Activated CD8-positive, alpha-beta memory T cell treated with anti-CD3 and anti-CD28 coated beads for 1 hour (primary cell): ENCODE data around the gene WWP2.
"Not testable (repeated sequence)": the region's sequence is repeated elsewhere in the genome, so short reads cannot be mapped to it uniquely, and the experiment has no call there.

Experiments used
- DNase-seq, 2 donors: peaks; one replicate each; pipeline ENCODE4 v3.0.0-alpha.2; 2020; ENCODE audit warnings: low read depth in 1 of 2; ENCODE audit errors: extremely low read depth in 1 of 2

The WWP2 gene

DNA sequence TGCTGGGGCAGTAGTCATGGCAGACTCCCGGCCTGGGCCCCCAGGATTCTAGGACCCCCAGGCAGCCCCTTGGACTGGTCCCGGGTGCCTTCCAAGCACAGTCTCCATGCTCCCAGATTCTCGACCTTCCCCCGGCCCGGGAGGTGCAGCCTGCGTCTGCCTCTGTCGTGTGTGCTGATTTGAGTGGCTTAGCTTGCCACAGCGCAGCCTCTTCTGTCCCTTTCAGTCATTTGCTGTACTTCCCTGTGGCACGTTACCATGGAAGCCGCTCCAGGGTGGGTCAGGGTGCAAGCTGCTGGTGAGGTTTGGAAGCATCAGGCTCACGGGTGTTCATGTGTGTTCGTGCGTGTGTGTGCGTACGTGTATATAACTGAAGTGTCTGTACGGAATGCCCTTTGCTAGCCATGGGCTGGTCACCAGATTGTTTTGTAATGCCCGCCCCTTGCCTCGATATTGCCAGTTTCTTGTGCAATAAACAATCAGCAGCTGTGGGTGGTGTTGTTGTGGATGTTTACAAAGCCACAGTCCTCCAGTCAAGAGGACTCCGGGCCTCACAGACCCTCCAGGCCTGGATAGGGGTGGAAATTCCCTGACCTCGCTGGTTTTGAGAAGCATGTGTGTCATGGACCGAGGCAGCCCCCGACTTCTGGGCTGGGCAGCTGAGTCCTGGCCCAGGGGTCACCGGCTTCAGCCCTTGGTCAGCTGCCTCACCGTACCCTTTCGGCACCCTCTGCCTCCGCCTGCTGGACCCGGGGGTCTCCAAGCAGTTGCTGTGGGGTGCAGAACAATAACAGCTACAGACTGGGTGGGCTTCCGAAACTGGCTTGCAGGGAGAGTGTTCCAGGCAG, 179.3 kb downstream of the WWP2 start:
- DNase-seq = no peak

DNA sequence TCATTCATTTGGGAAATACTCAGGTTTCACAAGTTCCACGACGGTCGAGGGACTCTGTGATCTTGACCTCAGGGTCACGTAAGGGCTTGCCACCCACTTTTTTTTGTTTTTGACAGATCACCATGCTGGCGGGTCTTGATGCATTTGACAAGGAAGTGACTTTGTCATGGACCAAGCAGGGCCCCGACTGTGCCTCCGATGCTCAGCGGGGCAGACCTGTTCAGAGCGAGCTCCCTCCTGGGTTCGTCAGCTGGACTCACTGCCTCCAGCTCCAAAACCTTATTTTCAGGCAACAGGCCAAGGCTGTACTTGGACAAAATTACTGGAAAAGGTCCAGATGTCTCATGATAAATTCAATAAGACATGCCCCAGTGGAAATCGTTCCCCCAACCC, 180.0 kb downstream of the WWP2 start:
- DNase-seq = no peak

DNA sequence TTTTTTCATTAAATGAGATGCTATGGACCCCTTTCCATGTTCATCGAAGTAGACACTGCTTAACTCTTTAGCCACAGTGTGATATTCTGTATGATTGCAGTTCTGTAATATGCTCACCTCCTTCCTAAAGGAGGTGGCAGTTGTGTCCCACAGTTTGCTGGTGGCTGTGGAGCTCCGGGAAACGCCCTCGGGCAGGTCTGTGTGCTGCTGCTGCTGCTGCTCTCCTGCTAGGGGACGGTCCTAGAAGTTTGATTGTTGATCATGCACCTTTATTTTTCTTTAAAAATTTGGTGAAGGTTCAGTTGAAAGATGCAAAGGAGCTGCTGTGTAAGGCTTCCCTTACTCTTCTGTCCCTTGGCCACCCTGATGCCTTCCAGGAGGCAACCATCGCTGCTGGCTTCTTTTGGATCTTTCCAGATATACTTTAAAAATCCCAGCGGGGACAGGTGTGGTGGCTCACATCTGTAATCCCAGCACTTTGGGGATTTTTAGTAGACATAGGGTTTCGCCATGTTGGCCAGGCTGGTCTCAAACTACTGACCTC, 180.6 kb downstream of the WWP2 start:
- no peak for DNase-seq

DNA sequence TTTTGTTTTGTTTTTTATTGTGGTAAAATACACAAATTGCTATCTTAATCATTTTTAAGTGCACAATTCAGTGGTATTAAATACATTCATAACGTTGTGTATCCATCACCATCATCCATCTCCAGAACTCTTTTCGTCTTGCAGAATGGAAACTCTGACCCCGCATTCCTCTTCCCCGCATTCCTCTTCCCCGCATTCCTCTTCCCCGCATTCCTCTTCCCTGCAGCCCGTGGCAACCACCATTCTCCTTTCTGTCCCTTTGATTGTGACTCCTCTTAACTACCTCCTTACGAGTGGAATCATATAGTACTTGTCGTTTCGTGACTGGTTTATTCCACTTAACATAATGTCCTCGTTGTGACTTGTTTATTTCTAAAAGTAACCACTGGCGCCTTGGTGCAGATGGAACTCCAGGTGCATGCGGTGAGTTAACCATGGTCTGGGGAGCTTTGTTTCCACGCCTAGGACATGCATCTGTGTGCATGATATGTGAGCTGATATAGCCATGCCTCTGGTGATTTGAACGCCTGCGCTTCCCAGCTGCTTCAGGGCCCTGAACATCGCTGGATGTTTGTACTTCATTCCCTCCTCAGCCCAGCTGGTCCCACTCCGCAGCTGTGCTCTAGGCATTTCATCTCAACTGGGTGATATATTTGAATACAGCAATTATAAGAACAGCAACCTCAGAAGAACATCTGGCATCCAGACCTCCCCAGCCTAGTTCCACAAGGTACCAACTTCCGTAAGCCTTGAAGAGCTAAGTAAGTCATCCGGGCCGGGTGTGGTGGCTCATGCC, 181.3 kb downstream of the WWP2 start:
- not testable (repeated sequence) for DNase-seq

DNA sequence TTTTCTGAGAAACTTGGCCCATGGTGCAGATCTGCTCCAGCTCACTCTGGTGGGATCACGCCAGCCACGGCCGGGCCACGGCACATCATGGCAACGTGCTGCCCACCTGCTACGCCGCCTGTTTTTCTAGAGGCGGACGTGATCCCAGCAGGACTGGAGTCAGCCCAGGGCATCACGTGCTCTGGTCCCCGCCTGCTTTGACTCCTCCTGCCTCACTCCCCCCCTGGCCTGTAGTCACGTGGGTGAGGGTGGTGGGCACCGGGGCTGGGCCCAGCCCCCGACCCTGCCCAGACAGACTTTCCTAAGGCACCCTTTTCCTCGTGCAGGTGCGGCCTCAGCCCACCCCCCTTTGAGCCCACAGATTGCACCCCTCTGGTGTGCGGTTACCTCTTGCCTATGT, 188.3 kb downstream of the WWP2 start:
- not testable (repeated sequence) for DNase-seq

DNA sequence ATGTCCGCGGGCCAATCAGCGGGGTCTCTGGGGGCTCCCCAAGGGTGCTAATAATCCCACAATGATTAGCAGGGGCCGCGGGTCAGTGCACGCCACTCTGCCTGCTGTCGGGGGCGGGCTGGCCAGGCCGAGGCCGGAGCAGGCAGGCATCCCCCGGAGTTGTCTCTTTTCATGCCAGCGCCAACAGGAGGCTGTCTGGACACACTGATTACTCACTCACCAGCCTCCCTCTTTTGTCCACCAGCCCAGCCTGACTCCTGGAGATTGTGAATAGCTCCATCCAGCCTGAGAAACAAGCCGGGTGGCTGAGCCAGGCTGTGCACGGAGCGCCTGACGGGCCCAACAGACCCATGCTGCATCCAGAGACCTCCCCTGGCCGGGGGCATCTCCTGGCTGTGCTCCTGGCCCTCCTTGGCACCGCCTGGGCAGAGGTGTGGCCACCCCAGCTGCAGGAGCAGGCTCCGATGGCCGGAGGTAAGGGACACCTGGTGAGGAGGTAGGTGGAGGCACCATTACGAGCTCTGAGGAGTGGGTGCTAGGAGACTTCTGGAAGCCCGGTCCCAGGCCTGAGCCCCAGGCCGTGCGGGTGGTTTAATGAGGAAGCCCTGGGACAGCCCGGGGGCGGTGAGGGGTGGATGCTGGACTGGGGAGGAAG, 189.0 kb downstream of the WWP2 start, which contains the start of gene CLEC18A:
TSS of gene CLEC18A (plus strand) at position 318 of the 655 bp plus-strand sequence. CDS start at position 351, 33 bp downstream.
- DNase-seq = not testable (repeated sequence)

DNA sequence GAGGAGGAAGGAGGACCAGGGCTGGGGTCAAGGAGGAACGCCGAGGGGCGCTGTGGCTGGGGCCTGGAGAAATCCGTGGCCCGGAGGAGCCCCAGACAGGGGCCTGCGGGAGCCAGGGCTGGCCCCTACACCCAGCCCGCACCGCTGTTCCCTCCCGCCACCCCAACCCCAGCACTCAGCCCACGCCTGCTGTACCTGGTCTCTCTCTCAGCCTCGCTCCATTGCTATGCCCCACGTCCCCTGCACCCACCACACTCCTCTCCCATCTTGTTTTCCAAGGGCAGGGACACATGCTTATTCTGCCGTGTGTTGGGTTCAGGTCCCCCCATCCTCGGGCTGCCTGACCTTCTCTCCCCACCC, 189.5 kb downstream of the WWP2 start:
- not testable (repeated sequence) for DNase-seq

DNA sequence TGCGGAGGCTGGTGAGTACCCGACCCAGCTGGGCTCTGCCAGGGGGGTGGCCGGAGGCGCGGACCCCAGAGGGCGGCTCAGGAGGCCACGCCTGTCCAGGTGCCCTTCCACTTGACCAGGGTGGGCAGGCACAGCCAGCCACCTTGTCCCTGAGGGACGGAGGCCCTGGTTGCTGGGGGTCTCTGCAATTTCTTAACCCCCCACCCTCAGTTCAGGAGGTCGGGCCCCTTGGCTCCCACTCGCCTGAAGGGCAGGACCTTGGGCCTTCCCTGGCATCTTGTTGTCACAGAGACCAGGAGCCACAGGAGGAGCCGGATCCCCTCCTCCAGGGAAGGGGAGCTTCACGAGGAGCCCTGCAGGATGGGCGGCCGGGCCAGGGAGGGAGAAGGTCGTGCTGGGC, 190.0 kb downstream of the WWP2 start:
- DNase-seq = not testable (repeated sequence)

DNA sequence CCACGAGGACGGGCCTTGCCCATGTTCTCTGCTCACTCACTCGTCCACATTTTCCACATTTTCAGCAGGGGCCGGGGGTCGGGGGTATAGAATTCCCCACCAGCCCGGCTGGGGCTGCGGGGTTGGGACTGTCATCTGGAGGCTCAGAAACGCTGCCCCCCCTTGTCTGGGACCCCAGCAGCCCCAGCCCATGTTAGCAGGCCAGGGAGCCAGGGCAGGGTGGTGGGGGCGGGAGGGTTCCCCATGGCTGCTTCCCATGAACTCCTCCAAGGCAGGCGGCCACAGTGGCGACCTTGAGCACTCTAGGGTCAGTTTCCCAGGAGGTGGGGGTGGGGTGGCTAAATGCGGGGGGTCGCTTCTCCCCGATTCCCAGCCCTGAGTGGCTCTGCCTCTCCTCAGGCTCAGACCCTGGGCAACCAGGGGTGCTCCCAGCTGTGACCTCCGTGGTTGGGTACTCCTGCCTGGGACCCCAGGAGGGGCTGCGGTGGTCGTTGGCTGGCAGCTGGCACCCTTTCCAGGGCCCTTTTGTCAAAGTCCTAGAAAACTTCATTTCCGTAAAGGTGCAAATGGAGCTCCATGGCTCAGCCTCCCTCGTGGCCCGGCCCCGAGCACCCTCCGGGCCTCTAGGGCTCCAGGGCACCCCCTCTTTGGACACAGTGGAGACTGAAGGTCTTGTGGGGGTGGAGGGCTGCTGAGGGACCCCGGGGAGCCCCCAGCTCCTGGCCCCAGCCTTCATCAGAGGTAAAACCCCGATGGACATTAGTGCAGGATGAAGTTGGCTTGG, 190.6 kb downstream of the WWP2 start:
- DNase-seq = not testable (repeated sequence)

DNA sequence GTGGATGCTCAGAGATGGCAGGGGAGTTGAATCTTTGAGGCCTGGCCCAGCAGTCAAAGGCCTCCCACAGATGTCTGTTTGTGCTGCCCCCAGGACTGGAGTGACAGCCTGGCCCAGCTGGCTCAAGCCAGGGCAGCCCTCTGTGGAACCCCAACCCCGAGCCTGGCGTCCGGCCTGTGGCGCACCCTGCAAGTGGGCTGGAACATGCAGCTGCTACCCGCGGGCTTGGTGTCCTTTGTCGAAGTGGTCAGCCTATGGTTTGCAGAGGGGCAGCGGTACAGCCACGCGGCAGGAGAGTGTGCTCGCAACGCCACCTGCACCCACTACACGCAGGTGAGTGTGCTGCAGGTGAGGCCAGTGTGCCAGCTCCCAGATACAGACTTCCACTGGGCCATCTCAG, 192.1 kb downstream of the WWP2 start:
- DNase-seq = not testable (repeated sequence)

DNA sequence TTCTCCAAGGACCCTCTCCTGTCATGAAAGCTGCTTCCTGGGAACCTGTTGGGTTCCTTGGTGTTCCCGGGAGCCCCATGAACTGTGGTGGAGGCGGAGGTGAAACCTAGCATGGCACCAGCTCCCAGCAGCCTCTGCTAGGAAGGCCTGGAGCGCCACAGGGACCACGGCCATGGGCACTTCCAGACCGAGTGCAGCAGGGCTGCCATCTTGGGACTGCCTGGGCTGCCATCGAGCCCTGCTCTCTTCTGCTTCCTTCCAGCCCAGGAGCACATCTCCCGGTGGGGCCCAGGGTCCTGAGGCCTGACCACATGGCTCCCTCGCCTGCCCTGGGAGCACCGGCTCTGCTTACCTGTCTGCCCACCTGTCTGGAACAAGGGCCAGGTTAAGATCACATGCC, 201.2 kb downstream of the WWP2 start:
- not testable (repeated sequence) for DNase-seq

DNA sequence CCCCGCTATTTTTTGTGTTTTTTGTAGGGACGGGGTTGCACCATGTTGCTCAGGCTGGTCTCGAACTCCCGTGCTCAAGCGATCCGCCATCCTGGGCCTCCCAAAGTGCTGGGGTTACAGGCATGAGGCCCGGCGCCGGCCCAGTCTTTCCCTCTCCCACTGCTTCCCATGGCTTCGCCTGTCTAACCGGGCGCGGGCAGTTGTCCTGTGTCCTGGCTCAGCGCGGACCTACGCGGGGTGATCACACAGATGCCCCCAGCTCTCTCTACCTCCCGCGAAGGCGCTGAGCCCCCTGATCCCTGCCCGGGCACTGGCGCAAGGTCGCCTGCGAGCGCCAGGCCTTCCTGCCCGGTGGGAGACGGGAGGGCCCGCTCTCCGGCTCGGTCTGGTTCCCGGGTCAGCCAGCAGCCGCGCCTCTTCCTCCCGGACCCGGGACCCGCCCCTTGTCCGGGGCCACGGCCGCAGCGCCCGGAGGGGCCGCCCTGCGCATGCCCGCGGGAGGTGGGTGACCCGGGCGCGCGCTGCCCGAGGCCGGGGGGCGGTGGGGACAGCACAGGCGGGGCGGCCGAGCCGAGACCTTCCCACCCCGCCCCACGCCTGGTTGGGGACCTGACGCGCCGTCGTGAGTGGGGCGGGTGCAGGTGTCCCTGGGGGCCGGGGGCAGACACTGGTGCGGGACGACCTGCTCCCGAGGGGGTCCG, 203.0 kb downstream of the WWP2 start:
- not testable (repeated sequence) for DNase-seq

DNA sequence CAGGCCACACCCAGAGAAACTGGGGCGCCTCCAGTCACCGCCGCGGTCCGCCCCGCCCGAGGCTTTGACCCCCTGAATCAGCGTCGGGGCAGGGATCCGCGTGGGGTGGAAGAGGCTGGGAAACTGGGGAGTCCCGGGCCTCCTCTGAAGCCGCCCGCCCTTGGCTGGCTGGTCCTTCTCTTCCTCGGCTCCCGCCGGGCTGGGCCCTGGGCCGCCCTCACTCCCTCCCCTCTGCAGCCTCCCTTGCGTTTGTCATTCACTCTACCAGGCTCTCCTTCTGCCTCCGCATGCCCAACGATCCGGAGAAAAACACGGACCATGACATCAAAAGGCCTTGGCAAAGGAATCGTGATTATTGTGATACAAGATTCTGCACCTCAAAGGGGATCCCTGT, 203.5 kb downstream of the WWP2 start:
- DNase-seq = not testable (repeated sequence)

DNA sequence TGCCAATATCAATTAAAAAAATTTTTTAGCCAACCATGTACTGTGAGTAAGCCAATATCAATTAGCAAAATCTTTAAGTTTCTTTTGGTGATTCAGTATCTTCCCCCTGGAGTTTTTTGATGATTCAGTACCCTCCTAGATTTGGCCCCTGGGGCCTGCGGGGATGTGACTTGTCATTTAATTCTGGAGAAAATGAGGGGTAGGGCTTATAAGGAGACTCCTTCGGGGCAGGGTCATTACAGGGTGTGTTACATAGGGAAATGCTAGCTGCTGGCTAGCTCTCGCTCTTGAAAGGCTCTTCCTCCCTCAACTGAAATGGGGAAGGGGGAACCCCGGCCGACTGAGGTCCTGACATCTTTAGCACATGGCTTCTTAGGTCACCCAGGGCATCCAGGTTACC, 205.6 kb downstream of the WWP2 start:
- DNase-seq = not testable (repeated sequence)

DNA sequence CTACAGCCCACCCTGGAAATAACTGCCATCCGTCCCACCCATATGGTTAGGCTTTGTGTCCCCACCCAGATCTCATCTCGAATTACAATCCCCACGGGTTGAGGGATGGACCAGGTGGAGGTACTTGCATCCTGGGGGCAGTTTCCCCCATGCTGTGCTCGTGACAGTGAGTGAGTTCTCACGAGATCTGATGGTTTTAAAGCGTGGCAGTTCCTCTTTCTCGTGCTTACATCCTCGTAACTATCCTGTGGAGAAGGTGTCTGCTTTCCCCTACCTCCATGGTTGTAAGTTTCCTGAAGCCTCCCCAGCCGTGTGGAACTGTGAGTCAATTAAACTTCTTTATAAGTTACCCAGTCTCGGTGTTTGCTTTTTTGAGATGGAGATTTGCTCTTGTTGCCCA, 206.0 kb downstream of the WWP2 start:
- DNase-seq = not testable (repeated sequence)

DNA sequence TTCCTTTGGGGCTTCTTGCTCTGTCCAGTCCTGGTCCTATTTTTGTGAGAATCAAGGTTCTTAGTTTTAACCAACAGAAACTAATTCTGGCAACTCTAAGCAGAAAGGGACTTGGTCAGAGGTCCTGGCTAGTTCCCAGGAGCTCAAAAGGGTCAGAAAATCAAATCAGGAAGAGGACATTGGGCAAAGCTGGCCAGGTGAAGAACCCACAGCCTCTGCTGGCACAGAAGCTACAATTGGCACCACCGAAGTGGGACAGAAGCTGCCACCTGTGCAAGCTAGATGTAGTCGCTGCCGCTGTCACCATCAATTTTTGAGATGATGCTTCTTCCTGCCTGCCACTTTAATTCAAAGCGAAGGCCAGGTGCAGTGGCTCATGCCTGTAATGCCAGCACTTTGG, 207.5 kb downstream of the WWP2 start:
- not testable (repeated sequence) for DNase-seq

DNA sequence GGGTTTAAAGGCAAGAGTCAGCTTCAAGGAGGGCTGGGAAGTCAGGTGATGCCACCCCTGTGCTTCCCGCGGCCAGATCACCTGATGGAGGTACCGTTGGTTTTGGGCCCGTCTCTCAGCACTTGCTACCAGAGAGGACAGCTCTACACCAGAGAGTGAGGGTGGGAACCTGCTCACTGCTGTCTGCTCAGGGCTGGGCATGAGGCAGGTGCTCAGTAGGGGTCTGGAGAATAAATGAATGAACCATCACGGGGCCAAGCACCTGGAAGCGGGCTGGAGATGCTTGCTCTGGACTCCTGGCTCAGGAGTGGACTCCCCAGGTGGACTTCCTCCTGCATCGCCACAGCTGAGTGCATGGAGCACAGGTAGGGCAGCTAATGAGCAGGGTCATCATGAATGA, 210.0 kb downstream of the WWP2 start:
- DNase-seq = not testable (repeated sequence)

DNA sequence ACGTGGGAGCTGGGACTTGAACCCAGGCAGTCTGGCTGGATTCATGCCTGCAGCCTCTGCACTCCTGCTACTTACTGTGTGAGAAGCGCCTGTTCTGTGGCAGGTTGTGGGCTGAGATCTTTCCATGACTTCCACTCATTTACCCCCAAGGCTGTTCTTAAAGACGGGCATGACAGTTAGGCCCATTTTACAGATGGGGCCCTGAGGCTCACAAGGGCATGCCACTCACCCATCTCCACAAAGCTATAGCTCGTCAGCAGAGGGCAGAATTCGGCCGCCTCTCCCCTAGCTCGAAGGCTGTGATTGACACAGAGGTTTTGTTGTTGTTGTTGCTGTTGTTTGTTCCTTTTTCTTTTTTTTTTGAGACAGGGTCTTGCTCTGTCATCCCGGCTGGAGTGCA, 210.8 kb downstream of the WWP2 start:
- DNase-seq = not testable (repeated sequence)

DNA sequence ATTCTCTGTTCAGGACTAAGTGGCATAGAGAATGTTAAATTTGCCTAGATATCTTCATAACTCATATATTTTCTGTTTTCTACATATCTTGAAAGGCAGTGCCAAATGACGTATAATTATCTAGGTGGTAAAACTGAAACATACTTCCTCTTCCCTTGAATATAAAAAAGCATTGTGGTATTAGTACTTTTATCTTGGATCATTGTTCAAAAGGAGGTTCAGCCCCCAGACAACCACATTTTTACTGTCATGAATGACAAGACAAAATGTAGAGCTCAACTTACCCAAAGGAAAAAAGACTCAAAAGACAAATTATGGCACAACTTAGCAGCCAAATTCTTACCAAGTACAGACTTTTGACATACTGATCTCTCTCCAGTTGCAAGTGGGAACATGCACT, 223.1 kb downstream of the WWP2 start:
- not testable (repeated sequence) for DNase-seq
